HT1080 (cell line): ENCODE results near the gene MSANTD1. TPM values are rescaled to one million over a fixed set of nuclear protein-coding genes. Genes with fewer than 3 reads are reported as not detected.

Experiments used
- DNase-seq: peaks from one replicate; pipeline ENCODE4 v3.0.0-alpha.2; 2015; ENCODE audit warnings: low read depth
- total RNA-seq: library from RNA; depleted of rRNA; stranded (reverse); fragments of >200 nt; shearing (Covaris generic); gene quantifications from 2 replicates; pipeline ENCODE4 v1.2.3, GENCODE V29; 2014

The MSANTD1 gene
- total RNA-seq, 1 experiment from 2014 or later, result not detected

GRCh38 chr4:3247399-3248177 lies 1.4 kb upstream of the MSANTD1 start:
- no peak for DNase-seq

- no peak for DNase-seq
Observed at GRCh38 chr4:3248178-3248480, 830 bp upstream of the MSANTD1 start.

- DNase-seq, result no peak
Observed at GRCh38 chr4:3249711-3250437, 915 bp downstream of the MSANTD1 start.

GRCh38 chr4:3250438-3250955 lies 1.5 kb downstream of the MSANTD1 start:
- DNase-seq, result no peak

GRCh38 chr4:3250956-3251690 lies 2.2 kb downstream of the MSANTD1 start:
- no peak for DNase-seq

GRCh38 chr4:3251691-3252479 lies 2.9 kb downstream of the MSANTD1 start:
- DNase-seq, result no peak

- DNase-seq, result no peak
Observed at GRCh38 chr4:3252480-3252828, 3.5 kb downstream of the MSANTD1 start.

- no peak for DNase-seq
Observed at GRCh38 chr4:3252831-3253641, 4.1 kb downstream of the MSANTD1 start.

- no peak for DNase-seq
Observed at GRCh38 chr4:3253808-3254207, 4.8 kb downstream of the MSANTD1 start.

GRCh38 chr4:3254302-3255131 lies 5.6 kb downstream of the MSANTD1 start:
- no peak for DNase-seq

- no peak for DNase-seq
Observed at GRCh38 chr4:3255611-3256186, 6.7 kb downstream of the MSANTD1 start.

GRCh38 chr4:3256230-3257102 lies 7.5 kb downstream of the MSANTD1 start:
- no peak for DNase-seq

- no peak for DNase-seq
Observed at GRCh38 chr4:3257103-3257555, 8.2 kb downstream of the MSANTD1 start.

- DNase-seq, result peak; percentile 83
Observed at GRCh38 chr4:3257556-3258482, 8.9 kb downstream of the MSANTD1 start.

GRCh38 chr4:3261411-3262207 lies 12.7 kb downstream of the MSANTD1 start:
- no peak for DNase-seq
